ENCODE measurements around the gene REPIN1. TPM values are rescaled to one million over a fixed set of nuclear protein-coding genes. Genes with fewer than 3 reads are reported as not detected.

The REPIN1 gene
- total and polyA plus RNA-seq, 4 donors = 17.1 to 118 (median 55.1) TPM

- WGBS = 10% methylated on average over 16 of the region's 16 CpGs
- Histone ChIP-seq H3K4me1 (ENCODE audit: control insufficient read depth in 4 of 4, insufficient read depth in 4 of 4, low read length in 3 of 4) (peaks cover 6 to 51% (median 28%) of the 10 kb centered on the region in 4 donors), H3K36me3 (ENCODE audit: control insufficient read depth in 4 of 4, insufficient read depth in 3 of 4, low read depth in 1 of 4, low read length in 3 of 4) (peaks cover 2 to 16% (median 7%) of the 10 kb centered on the region in 4 donors), H3K9me3 (ENCODE audit: control insufficient read depth in 4 of 4, low read length in 3 of 4) (no peaks in the 10 kb centered on the region), H3K27me3 (ENCODE audit: control insufficient read depth in 4 of 4, insufficient read depth in 4 of 4, low read length in 3 of 4) (no peaks in the 10 kb centered on the region), H3K4me3 (ENCODE audit: low read depth in 1 of 3, low read length in 3 of 3) (peak overlapping the region; percentile 59 to 82 (median 75)), H3K9ac (ENCODE audit: low read depth in 1 of 2, low read length in 2 of 2) (peak overlapping the region; percentile 43 to 98), H3K27ac (ENCODE audit: low read depth in 1 of 2, low read length in 2 of 2) (peak overlapping the region; percentile 84 to 96)
- DNase-seq (ENCODE audit: low spot score) = no peak
- no peak for TF ChIP-seq GABPA (IDR thresholded peaks at IDR 0.05 in 1 of 2, conservative IDR thresholded peaks at IDR 0.05 in 1 of 2)
- TF ChIP-seq, protein P1, sequence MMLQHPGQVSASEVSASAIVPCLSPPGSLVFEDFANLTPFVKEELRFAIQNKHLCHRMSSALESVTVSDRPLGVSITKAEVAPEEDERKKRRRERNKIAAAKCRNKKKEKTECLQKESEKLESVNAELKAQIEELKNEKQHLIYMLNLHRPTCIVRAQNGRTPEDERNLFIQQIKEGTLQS (IDR thresholded peaks at IDR 0.05) = no peak
- TF ChIP-seq EGR1 (IDR thresholded peaks at IDR 0.05; ENCODE audit: low read depth in 2 of 2) = no peak
- TF ChIP-seq, protein P2, sequence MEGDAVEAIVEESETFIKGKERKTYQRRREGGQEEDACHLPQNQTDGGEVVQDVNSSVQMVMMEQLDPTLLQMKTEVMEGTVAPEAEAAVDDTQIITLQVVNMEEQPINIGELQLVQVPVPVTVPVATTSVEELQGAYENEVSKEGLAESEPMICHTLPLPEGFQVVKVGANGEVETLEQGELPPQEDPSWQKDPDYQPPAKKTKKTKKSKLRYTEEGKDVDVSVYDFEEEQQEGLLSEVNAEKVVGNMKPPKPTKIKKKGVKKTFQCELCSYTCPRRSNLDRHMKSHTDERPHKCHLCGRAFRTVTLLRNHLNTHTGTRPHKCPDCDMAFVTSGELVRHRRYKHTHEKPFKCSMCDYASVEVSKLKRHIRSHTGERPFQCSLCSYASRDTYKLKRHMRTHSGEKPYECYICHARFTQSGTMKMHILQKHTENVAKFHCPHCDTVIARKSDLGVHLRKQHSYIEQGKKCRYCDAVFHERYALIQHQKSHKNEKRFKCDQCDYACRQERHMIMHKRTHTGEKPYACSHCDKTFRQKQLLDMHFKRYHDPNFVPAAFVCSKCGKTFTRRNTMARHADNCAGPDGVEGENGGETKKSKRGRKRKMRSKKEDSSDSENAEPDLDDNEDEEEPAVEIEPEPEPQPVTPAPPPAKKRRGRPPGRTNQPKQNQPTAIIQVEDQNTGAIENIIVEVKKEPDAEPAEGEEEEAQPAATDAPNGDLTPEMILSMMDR (IDR thresholded peaks at IDR 0.05; ENCODE audit: low read depth, low read length, missing input control) = no peak
- peak; percentile 42 for TF ChIP-seq MAX (IDR thresholded peaks at IDR 0.05)
- no peak for TF ChIP-seq FOXA1 (IDR thresholded peaks at IDR 0.05)
- peak; percentile 22 for TF ChIP-seq TAF1 (conservative IDR thresholded peaks at IDR 0.05)
- TF ChIP-seq YY1 (IDR thresholded peaks at IDR 0.05) = peak; percentile 91
- no peak for TF ChIP-seq SP1 (IDR thresholded peaks at IDR 0.05)
- TF ChIP-seq JUND (IDR thresholded peaks at IDR 0.05) = no peak
- TF ChIP-seq NR2F2 (IDR thresholded peaks at IDR 0.05) = no peak
- no peak for TF ChIP-seq RXRA (IDR thresholded peaks at IDR 0.05)
- no peak for TF ChIP-seq FOXA2 (IDR thresholded peaks at IDR 0.05)
- no peak for TF ChIP-seq RAD21 (IDR thresholded peaks at IDR 0.05)
- no peak for TF ChIP-seq ZBTB33 (IDR thresholded peaks at IDR 0.05)
- TF ChIP-seq REST (IDR thresholded peaks at IDR 0.05) = peak; percentile 24
- no peak for TF ChIP-seq HNF4A (conservative IDR thresholded peaks at IDR 0.05)
- TF ChIP-seq HNF4G (IDR thresholded peaks at IDR 0.05) = no peak
Measured at GRCh38 chr7:150323682-150324372, 44.8 kb upstream of the REPIN1 start.
